Activated CD4-positive, alpha-beta T cell treated with anti-CD3 and anti-CD28 coated beads, Interleukin-2, amount 50 U/mL, for 24 hours (primary cell): ENCODE results near the gene EIF3CL.
"Not testable (repeated sequence)": the region's sequence is repeated elsewhere in the genome, so short reads cannot be mapped to it uniquely, and the experiment has no call there.

Experiments
- DNase-seq, 2 donors: peaks; one replicate each; pipeline ENCODE4 v3.0.0-alpha.2; 2020; ENCODE audit warnings: low read depth in 1 of 2, low spot score in 1 of 2

EIF3CL gene, protein sequence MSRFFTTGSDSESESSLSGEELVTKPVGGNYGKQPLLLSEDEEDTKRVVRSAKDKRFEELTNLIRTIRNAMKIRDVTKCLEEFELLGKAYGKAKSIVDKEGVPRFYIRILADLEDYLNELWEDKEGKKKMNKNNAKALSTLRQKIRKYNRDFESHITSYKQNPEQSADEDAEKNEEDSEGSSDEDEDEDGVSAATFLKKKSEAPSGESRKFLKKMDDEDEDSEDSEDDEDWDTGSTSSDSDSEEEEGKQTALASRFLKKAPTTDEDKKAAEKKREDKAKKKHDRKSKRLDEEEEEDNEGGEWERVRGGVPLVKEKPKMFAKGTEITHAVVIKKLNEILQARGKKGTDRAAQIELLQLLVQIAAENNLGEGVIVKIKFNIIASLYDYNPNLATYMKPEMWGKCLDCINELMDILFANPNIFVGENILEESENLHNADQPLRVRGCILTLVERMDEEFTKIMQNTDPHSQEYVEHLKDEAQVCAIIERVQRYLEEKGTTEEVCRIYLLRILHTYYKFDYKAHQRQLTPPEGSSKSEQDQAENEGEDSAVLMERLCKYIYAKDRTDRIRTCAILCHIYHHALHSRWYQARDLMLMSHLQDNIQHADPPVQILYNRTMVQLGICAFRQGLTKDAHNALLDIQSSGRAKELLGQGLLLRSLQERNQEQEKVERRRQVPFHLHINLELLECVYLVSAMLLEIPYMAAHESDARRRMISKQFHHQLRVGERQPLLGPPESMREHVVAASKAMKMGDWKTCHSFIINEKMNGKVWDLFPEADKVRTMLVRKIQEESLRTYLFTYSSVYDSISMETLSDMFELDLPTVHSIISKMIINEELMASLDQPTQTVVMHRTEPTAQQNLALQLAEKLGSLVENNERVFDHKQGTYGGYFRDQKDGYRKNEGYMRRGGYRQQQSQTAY

DNA sequence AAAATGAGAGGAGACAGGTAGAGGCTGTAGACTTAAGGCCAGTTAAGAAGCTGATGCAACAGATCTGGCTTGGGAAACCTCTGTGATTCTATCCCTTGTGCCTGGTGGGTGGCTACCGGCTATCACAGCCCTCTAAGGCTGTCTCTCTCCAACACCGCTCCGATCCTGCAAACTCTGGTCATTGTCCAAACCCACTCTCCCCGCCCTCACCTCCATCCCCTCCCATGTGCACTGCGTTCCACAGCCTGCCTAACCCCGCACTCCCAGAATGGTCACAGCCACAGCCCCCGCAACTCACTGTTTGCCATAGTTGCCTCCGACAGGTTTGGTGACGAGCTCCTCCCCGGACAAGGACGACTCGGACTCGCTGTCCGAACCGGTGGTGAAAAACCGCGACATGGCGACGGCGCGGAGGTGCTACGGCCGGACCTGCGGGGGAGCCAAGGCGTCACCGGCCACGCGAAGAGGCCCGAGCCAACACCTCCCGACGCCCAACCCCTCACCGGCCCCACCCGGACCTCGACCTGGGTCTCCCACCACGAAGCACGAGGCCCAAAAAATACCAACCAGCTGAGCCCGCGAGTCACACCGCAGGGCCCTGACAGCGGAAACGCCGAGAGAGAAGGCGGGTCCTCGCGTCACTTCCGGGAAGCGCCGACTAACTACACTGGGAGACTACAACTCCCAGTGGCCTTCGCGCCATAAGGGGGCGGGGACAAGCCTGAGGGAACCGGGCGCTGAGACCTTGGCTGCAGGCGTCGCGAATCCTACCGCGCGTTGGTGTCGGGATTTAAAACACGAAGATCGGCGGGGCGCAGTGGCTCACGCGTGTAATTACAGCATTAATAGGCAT is at the start of gene EIF3CL:
Gene EIF3CL, minus strand, starts transcription at position 622 of the 853 bp plus-strand sequence. Its CDS starts 223 bp downstream, at position 399.
- not testable (repeated sequence) for DNase-seq

DNA sequence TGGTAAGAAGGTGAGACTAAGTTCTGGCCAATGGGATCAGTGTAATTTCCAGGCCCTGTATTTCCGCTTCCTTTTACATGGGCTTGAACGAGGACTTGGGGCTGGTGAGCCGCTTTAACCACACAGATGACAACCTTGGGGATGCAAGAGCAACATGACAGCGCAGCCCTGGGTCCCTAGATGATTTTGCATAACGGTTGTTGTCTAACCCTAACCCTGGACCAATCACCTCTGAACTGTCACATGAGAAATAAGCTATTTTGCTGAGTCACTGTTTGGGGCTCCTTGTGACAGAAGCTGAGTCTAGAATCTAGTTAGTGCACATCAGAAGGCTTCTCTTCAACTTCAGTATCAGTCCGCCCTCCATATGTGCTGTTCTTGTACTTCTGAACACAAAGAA is 43.4 kb upstream of the EIF3CL start:
- DNase-seq = not testable (repeated sequence)

DNA sequence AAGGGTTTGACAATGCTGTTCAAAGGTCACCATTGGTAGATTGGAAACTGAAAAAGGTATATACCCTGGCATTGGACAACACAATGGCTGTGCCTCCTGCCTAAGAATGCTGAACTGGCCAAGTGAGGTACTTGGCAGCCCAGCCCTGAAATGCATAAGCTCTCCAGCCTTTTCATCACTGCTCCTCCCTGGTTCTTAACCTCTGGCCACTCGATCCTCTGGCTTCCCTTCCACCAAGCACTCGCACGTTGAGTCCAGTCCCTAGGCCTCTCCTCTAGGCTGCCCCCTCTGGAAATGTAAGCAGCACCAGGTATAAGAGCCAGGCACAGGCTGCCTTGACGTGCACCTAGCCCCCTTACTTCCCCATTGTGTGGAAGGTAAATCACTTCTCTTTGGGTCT is 42.7 kb upstream of the EIF3CL start:
- not testable (repeated sequence) for DNase-seq

DNA sequence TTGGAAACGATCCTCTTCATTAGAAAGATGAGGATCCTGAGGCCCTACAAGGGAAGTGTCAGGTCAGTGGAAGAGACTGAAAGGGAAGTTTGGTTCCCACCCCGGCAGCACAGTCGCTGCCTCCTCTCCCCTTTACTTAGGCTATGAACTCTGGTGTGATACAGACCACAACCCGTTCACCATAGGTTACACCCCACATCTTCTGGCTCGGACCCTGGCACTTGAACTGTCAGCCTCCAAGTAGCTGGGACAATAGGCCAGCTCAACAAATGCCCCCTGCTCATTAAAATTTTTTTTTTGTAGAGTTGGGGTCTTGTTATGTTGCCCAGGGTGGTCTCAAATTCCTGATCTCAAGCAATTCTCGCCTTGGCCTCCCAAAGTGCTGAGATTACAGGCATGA is 40.3 kb upstream of the EIF3CL start:
- DNase-seq = not testable (repeated sequence)

DNA sequence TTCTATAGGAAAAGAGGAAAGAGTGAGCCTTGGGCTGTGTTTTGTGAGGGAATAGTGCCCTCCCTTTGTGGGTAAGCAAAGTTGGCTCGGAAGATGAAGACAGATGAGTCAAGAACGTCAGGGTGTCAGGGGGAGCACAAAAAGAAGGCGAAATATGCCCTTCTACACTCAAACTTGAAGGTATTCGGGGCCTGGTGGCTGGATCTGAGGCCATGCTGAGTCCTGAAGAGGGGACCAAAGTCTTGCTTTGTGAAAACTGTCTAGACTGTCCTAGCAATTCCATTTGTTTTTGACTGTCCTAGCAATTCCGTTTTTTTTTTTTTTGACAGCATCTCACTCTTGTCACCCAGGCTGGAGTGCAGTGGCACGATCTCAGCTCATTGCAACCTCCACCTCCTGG is 35.3 kb upstream of the EIF3CL start:
- not testable (repeated sequence) for DNase-seq

DNA sequence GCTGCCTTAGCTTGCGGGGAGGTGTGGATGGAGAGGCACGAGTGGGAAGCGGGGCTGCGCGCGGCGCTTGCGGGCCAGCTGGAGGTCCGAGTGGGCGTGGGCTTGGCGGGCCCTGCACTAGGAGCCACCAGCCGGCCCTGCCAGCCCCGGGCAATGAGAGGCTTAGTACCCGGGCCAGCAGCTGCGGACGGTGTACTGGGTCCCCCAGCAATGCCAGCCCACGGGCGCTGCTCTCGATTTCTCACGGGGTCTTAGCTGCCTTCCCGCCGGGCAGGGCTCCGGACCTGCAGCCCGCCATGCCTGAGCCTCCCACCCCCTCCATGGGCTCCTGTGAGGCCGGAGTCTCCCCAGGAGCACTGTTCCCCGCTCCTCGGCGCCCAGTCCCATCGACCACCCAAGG is 31.7 kb upstream of the EIF3CL start:
- not testable (repeated sequence) for DNase-seq

DNA sequence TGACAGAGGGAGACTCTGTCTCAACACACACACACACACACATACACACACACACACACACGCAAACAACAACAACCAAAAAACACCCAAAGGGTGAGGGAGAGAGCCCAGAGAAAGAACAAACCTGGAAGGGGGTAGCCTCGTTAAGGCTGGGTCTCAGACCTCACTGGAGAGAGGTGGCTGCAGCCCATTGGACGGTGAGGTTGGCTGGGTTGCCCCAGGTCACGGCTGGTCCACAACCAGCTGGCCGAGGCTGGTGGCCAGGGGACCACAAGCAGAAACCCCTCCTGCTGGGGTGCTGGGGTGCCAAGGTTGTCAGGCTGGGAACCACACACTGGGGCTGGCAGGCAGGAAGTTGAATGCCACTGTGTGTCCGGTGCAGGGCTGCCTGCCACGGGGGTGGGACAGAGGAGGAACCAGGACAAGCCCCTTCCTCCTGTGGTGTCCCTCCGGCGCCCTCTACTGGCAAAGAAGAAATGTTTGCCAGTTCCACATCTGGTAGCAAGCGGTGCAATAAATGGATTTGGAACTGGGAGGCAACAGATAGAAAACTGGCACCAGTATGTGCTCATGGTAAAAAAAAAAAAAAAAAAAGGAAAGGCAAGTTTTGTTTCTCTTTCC is 22.5 kb upstream of the EIF3CL start:
- not testable (repeated sequence) for DNase-seq

DNA sequence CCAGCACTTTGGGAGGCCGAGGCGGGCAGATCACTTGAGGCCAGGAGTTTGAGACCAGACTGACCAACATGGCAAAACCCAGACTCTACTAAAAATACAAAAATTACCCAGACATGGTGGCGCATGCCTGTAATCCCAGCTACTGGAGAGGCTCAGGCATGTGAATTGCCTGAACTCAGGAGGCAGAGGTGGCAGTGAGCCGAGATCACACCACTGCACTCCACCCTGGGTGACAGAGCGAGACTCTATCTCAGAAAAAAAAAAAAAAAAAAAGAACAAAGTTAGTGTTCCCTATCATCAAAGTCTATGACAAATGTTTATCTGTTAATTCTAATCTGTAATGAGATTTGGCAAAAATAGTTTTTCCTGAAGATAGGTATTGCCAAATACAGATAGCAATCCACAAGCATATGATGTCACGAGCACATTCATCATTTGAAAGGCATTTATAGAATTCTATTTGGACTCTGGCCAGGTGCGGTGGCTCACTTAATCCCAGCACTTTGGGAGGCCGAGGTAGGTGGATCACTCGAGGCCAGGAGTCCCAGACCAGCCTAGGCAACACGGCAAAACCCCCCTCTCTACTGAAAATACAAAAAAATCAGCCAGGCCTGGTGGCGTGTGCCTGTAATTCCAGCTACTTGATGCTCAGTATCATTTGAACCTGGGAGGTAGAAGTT is 17.6 kb upstream of the EIF3CL start:
- DNase-seq = not testable (repeated sequence)

DNA sequence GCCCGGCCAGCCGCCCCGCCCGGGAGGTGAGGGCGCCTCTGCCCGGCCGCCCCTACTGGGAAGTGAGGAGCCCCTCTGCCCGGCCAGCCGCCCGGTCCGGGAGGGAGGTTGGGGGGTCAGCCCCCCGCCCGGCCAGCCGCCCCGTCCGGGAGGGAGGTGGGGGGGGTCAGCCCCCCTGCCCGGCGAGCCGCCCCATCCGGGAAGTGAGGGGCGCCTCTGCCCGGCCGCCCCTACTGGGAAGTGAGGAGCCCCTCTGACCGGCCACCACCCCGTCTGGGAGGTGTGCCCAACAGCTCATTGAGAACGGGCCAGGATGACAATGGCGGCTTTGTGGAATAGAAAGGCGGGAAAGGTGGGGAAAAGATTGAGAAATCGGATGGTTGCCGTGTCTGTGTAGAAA is 13.4 kb upstream of the EIF3CL start:
- DNase-seq = not testable (repeated sequence)

DNA sequence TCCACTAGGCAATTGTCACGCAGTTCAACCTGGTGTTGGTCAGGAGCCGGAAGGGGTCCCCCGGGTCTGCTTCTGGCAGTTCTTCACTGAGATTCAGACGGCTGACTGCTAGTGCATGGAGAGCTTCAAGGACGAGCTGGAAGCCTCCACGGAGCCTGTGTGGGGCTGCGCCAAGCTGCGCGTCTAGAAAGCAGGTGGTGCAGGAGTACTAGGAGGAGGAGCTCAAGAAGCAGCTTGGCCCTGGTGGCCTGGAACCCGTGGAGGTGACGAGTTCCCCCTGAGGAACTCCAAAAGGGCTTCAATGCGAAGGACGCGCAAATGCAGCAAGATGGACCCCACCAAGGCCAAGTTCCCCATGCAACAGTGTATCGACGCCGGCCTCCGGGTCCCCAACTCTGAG is 10.9 kb upstream of the EIF3CL start:
- not testable (repeated sequence) for DNase-seq

DNA sequence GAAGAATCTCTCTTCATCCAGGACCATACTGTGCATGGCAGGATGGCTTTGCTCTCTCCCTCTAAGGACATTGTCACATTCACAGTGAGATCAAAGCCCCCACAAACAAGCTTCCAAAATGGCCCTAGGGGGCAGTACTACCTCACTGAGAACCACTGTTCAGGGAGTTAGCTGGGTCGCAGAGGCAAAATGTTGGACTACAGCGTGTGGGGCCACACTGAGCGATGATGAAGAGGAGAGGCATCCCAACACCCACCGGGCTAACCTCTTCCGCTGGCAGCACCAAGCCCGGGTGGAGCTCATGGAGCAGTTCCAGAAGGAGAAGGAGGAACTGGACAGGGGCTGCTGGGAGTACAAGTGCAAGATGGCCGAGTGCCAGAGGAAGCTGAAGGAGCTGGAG is 9.9 kb upstream of the EIF3CL start:
- DNase-seq = not testable (repeated sequence)

DNA sequence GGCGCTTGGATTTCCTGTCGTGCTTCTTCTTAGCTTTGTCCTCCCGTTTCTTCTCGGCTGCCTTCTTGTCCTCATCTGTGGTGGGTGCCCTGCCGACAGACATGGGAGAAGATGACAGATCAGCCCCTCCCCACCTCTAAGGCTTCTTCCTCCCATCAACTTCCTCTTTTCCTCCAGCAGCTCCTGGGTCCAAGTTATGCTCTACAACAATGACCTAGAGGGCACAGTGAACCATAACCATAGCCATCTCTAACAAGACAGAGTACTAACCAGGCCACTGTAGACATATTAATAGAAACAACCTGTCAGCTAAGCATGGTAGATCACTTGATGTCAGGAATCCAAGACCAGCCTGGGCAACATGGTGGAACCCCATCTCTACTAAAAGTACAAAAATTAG is 11.6 kb downstream of the EIF3CL start:
- DNase-seq = not testable (repeated sequence)

DNA sequence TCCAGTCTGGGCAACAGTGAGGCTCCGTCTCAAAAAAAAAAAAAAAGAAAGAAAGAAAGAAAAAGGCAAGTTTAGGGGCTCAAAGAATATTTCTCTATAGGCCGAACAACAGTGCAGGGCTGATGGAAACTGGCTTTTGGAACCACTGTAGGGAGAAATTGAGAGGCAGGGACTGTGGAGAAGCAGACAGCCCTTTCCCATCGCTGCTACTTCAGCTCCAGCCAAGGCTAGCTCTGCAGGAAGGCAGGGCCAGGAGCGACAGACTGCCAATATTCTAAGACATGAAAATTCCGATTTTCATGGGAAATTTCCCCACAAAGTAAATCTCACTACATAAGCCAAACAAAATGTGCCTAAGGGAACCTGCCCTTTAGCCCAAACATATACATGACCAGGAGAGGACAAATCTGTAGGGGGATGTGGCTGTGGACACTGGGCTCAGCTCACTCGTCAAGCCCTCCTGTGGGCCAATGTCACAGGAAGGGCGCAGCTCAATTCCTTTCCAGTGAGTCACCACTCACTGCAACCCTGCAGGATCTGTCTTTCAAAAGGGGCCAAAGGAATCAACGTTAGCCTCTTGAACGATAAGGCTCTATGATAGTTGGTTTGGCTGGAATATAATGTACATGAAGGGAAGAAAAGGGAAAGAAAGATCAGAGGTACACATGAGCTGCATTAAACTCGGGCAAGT is 21.3 kb downstream of the EIF3CL start:
- not testable (repeated sequence) for DNase-seq

DNA sequence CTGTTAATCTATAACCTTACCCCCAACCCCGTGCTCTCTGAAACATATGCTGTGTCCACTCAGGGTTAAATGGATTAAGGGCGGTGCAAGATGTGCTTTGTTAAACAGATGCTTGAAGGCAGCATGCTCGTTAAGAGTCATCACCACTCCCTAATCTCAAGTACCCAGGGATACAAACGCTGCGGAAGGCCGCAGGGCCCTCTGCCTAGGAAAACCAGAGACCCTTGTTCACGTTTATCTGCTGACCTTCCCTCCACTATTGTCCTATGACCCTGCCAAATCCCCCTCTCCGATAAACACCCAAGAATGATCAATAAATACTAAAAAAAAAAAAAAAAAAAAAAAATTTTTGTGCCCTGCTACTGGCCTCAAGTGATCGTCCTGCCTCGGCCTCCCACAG is 25.8 kb downstream of the EIF3CL start:
- DNase-seq = not testable (repeated sequence)

DNA sequence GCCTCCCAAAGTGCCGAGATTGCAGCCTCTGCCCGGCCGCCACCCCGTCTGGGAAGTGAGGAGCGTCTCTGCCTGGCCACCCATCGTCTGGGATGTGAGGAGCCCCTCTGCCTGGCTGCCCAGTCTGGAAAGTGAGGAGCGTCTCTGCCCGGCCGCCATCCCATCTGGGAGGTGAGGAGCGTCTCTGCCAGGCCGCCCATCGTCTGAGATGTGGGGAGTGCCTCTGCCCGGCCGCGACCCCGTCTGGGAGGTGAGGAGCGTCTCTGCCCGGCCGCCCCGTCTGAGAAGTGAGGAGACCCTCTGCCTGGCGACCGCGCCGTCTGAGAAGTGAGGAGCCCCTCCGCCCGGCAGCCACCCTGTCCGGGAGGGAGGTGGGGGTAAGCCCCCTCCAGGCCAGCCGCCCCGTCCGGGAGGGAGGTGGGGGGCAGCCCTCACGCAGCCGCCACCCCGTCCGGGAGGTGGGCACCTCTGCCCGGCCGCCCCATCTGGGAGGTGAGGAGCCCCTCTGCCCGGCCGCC is 26.5 kb downstream of the EIF3CL start:
- DNase-seq = not testable (repeated sequence)

DNA sequence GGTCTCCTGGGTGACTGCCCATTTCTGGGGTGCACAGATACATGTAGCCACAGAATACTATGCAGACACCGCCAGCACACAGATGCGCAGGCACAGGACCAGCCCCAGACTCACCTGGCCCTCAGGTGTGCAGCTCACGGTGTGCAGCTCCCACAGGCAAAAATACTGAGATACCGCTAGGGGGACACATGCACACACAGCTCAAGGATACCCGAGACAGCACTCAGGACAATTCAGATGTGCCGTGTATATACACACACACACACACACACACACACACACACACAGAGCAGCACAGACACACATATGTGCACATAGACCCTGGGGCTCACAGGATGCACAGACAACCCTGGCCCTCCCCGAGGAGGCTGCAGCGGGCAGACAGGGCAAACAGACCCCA is 28.5 kb downstream of the EIF3CL start:
- DNase-seq = not testable (repeated sequence)

DNA sequence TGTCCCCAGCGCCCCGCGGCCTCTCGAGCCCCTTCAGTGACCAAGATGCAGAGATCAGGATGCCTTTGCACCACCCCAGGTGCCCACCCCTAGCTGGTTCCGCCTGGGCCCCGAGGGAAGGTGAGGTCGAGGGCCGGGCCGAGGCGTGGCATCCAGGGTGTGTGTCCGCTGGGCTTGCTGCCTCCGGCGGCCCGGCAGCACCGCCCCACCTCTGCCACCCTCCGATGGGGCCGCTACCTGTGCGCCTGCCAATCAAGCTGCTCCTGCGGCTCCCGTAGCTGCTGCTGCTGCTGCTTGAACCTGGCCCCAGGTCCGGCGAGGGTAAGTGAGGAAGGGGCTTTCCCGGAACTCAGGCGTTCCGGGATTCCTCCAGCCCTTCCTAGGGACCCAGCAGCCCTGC is 29.4 kb downstream of the EIF3CL start:
- DNase-seq = not testable (repeated sequence)

DNA sequence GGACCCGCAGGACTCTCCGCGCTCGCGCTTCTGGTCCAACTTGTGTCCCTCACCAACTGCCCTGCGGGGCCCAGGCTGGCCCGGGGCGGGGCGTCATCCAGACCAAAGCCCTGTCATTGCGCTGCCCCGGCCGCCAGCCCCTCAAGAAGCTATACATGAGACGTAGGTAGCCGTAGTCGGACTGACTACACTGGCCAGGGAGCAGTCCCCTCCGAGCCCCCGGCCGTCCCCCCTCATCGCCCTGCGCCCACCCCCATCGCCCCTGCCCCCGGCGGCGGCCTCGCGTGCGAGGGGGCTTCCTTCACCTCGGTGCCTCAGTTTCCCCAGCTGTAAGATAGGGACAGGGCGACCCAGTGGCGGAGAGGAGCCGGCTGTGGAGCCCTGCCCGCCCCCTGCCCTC is 35.7 kb downstream of the EIF3CL start:
- not testable (repeated sequence) for DNase-seq
